GM23338 (cell line): Measurements from ENCODE around the gene TTC28. TPM values are rescaled to one million over a fixed set of nuclear protein-coding genes. Genes with fewer than 3 reads are reported as not detected.

ENCODE experiments used
- ATAC-seq: fragments of 200-7000 bp; cut with Tn5 transposase; 3 replicates; pipeline ENCODE4 v1.9.1; 2020
- DNase-seq: peaks from one replicate; pipeline ENCODE4 v3.0.0-alpha.2; 2015; ENCODE audit warnings: low spot score
- H2AFZ ChIP-seq: fragments of 200-600 bp; sonication (generic); 2 replicates; pipeline ENCODE4 v1.8.0; 2016; ENCODE audit warnings: antibody characterized with exemption, mild to moderate bottlenecking, moderate library complexity
- H3F3A ChIP-seq: fragments of 200-600 bp; sonication (generic); replicated peaks from 2 replicates; pipeline ENCODE4 v1.8.0; 2017; ENCODE audit warnings: antibody characterized with exemption, mixed run types, low read depth
- H3K27ac ChIP-seq: fragments of 200-600 bp; sonication (generic); 2 replicates; pipeline ENCODE4 v1.6.1; 2016; ENCODE audit warnings: low read depth
- H3K27me3 ChIP-seq: fragments of 200-600 bp; sonication (generic); 2 replicates; pipeline ENCODE4 v1.8.0; 2016; ENCODE audit warnings: mild to moderate bottlenecking, mixed run types, moderate library complexity; ENCODE audit not compliant: insufficient read depth
- H3K36me3 ChIP-seq: fragments of 200-600 bp; sonication (generic); 2 replicates; pipeline ENCODE4 v1.8.0; 2016; ENCODE audit warnings: mild to moderate bottlenecking; ENCODE audit not compliant: insufficient read depth
- H3K4me1 ChIP-seq: fragments of 200-600 bp; sonication (generic); 2 replicates; pipeline ENCODE4 v1.8.0; 2016; ENCODE audit warnings: mild to moderate bottlenecking, moderate library complexity; ENCODE audit not compliant: insufficient read depth
- H3K4me2 ChIP-seq: fragments of 200-600 bp; sonication (generic); 2 replicates; pipeline ENCODE4 v1.7.1; 2017; ENCODE audit warnings: mixed run types
- H3K4me3 ChIP-seq: fragments of 200-600 bp; sonication (generic); 2 replicates; pipeline ENCODE4 v1.6.1; 2016; ENCODE audit warnings: mixed run types
- H3K79me2 ChIP-seq: fragments of 200-600 bp; sonication (generic); replicated peaks from 2 replicates; pipeline ENCODE4 v1.8.0; 2017; ENCODE audit warnings: mild to moderate bottlenecking; ENCODE audit not compliant: insufficient read depth
- H3K9me2 ChIP-seq: fragments of 200-600 bp; sonication (generic); 2 replicates; pipeline ENCODE4 v1.8.0; 2017; ENCODE audit not compliant: insufficient read depth
- H4K20me1 ChIP-seq: fragments of 200-600 bp; sonication (generic); replicated peaks from 2 replicates; pipeline ENCODE4 v1.8.0; 2017; ENCODE audit warnings: mild to moderate bottlenecking; ENCODE audit not compliant: insufficient read depth
- H3K27ac Mint-ChIP-seq: 2 replicates; pipeline ENCODE4 v1.8.0; 2020; ENCODE audit warnings: inconsistent platforms, mild to moderate bottlenecking, moderate library complexity, mixed read lengths
- H3K27me3 Mint-ChIP-seq: 3 replicates; pipeline ENCODE4 v1.8.0; 2022; ENCODE audit warnings: low read depth, mild to moderate bottlenecking, moderate library complexity, mixed read lengths, inconsistent platforms; ENCODE audit not compliant: insufficient read depth, poor library complexity
- H3K36me3 Mint-ChIP-seq: 3 replicates; pipeline ENCODE4 v1.8.0; 2021; ENCODE audit warnings: low read depth, mild to moderate bottlenecking, inconsistent platforms, moderate library complexity, mixed read lengths
- H3K4me1 Mint-ChIP-seq: 3 replicates; pipeline ENCODE4 v1.8.0; 2020; ENCODE audit warnings: mild to moderate bottlenecking, inconsistent platforms, mixed read lengths
- H3K4me3 Mint-ChIP-seq: 3 replicates; pipeline ENCODE4 v1.8.0; 2021; ENCODE audit warnings: moderate library complexity, mild to moderate bottlenecking, inconsistent platforms, mixed read lengths
- H3K9me3 Mint-ChIP-seq: 3 replicates; pipeline ENCODE4 v1.8.0; 2020; ENCODE audit warnings: moderate library complexity, mild to moderate bottlenecking, inconsistent platforms, mixed read lengths
- CREB1 ChIP-seq: fragments of 250-450 bp; sonication (Bioruptor Pico); IDR thresholded peaks from 2 replicates; pipeline ENCODE4 v1.5.0; 2020; ENCODE audit warnings: low read depth, mild to moderate bottlenecking, moderate library complexity
- CTCF ChIP-seq, 2 experiments: fragments of 200-600 bp in 1 of 2; sonication (generic) in 1 of 2; conservative IDR thresholded peaks; 2 replicates each; pipeline versions ENCODE4 v1.5.1 to v1.6.1; 2016 to 2017; ENCODE audit warnings: antibody characterized with exemption in 2 of 2, low read depth in 2 of 2, mild to moderate bottlenecking in 2 of 2, moderate library complexity in 1 of 2
- ETS1 ChIP-seq: IDR thresholded peaks from 2 replicates; pipeline ENCODE4 v1.6.1; 2016; ENCODE audit warnings: antibody characterized with exemption
- EZH2 ChIP-seq: fragments of 200-600 bp; sonication (generic); IDR thresholded peaks from one replicate; pipeline ENCODE4 v1.8.0; 2017; ENCODE audit warnings: antibody characterized with exemption, mild to moderate bottlenecking, low read depth; ENCODE audit not compliant: unreplicated experiment
- EZH2phosphoT487 ChIP-seq: fragments of 200-600 bp; sonication (generic); IDR thresholded peaks from one replicate; pipeline ENCODE4 v1.8.1; 2018; ENCODE audit warnings: antibody characterized with exemption; ENCODE audit not compliant: unreplicated experiment
- JUNB ChIP-seq: IDR thresholded peaks from one replicate; pipeline ENCODE4 v1.6.1; 2016; ENCODE audit warnings: antibody characterized with exemption; ENCODE audit not compliant: unreplicated experiment
- NANOG ChIP-seq: IDR thresholded peaks from 2 replicates; pipeline ENCODE4 v1.6.1; 2016; ENCODE audit warnings: antibody characterized with exemption, borderline replicate concordance
- POLR2AphosphoS5 ChIP-seq: IDR thresholded peaks from 2 replicates; pipeline ENCODE4 v1.6.1; 2016; ENCODE audit warnings: antibody characterized with exemption, low read depth
- REST ChIP-seq: IDR thresholded peaks from one replicate; pipeline ENCODE4 v1.6.1; 2018; ENCODE audit warnings: antibody characterized with exemption; ENCODE audit not compliant: unreplicated experiment
- STAT1 ChIP-seq: IDR thresholded peaks from one replicate; pipeline ENCODE4 v1.6.1; 2016; ENCODE audit warnings: antibody characterized with exemption; ENCODE audit not compliant: unreplicated experiment
- ZNF114 ChIP-seq: fragments of 250-450 bp; sonication (Bioruptor Pico); IDR thresholded peaks from 2 replicates; pipeline ENCODE4 v1.5.0; 2020; ENCODE audit warnings: mild to moderate bottlenecking, moderate library complexity
- ZNF331 ChIP-seq: fragments of 250-450 bp; sonication (Bioruptor Pico); IDR thresholded peaks from 2 replicates; pipeline ENCODE4 v1.5.0; 2020; ENCODE audit warnings: low read depth, mild to moderate bottlenecking, moderate library complexity
- ZNF462 ChIP-seq: fragments of 250-450 bp; sonication (Bioruptor Pico); IDR thresholded peaks from 2 replicates; pipeline ENCODE4 v1.5.0; 2020; ENCODE audit warnings: mild to moderate bottlenecking, moderate library complexity
- polyA plus RNA-seq: library from polyadenylated mRNA; unstranded; fragments of >200 nt; fragmentation: Nextera tagmentation; extraction: Ambion mirVana; gene quantifications from 2 replicates; pipeline ENCODE4 v1.2.1, GENCODE V29; 2016
- total RNA-seq: library from RNA; depleted of rRNA; stranded (reverse); fragments of >200 nt; shearing (Covaris generic); gene quantifications from 2 replicates; pipeline ENCODE4 v1.2.3, GENCODE V29; 2014

TTC28 gene
- total and polyA plus RNA-seq, 2 experiments from 2014 or later: 4.5 to 16.1 TPM

- H3K27ac Mint-ChIP-seq: no peak overlapping the region
- Histone ChIP-seq H3K79me2 (no peaks in the 10 kb centered on the region), H3K36me3 (no peaks in the 10 kb centered on the region)
These were observed 369.3 kb downstream of the TTC28 start for GRCh38 chr22:28310299-28310698.

More at GRCh38 chr22:28310299-28310698, 369.3 kb downstream of the TTC28 start:
- Histone ChIP-seq H3K27ac (no peak overlapping the region), H3K4me2 (no peak overlapping the region), H3K4me1 (no peaks in the 10 kb centered on the region), H3K27me3 (no peaks in the 10 kb centered on the region), H4K20me1 (peaks cover 5% of the 10 kb centered on the region), H2AFZ (no peak overlapping the region), H3K9me2 (peaks cover 5% of the 10 kb centered on the region; the same call in 1 of the 2 replicates), H3K4me3 (no peak overlapping the region), H3F3A (no peaks in the 10 kb centered on the region)
- Mint-ChIP-seq H3K36me3 (peaks cover 5% of the 10 kb centered on the region; the same call in 1 of the 3 replicates), H3K9me3 (peaks cover 2% of the 10 kb centered on the region; the same call in 1 of the 3 replicates), H3K27me3 (no peaks in the 10 kb centered on the region), H3K4me3 (no peak overlapping the region), H3K4me1 (no peaks in the 10 kb centered on the region)
- no peak for TF ChIP-seq ZNF462 (CRISPR knock-in tag)
- TF ChIP-seq POLR2AphosphoS5: no peak
- no peak for TF ChIP-seq NANOG
- no peak for TF ChIP-seq CTCF (conservative IDR thresholded peaks at IDR 0.05; ENCODE audit: low read depth in 2 of 2)
- TF ChIP-seq STAT1: no peak
- TF ChIP-seq JUNB: no peak
- TF ChIP-seq CREB1 (CRISPR knock-in tag): no peak
- no peak for TF ChIP-seq ZNF331 (CRISPR knock-in tag)
- no peak for TF ChIP-seq ETS1
- no peak for TF ChIP-seq EZH2phosphoT487
- TF ChIP-seq ZNF114 (CRISPR knock-in tag): no peak
- TF ChIP-seq REST: no peak
- TF ChIP-seq EZH2: no peak
- ATAC-seq (no peak), DNase-seq (no peak)
